Measurements from ENCODE around the gene KRTAP4-8. TPM values are rescaled to one million over a fixed set of nuclear protein-coding genes. Genes with fewer than 3 reads are reported as not detected.
A peak's percentile ranks its signal among the peaks of the same experiment; 100 is the strongest.
"Not testable (repeated sequence)": the region's sequence is repeated elsewhere in the genome, so short reads cannot be mapped to it uniquely, and the experiment has no call there.

KRTAP4-8 gene
- polyA plus RNA-seq (2013, experiment 1 of 2; ENCODE audit: insufficient read length) = not detected
- not detected for polyA plus RNA-seq (2013, experiment 2 of 2; ENCODE audit: insufficient read length)

GRCh38 chr17:41098042-41098441 lies at the start of gene KRTAP4-8:
Gene KRTAP4-8, minus strand, starts transcription at chr17:41098142. Its CDS starts 58 bp downstream, at chr17:41098084.
- DNase-seq = no peak

- DNase-seq = no peak
Measured at GRCh38 chr17:41145261-41145660, 47.3 kb upstream of the KRTAP4-8 start.

GRCh38 chr17:41144846-41145245 lies 46.9 kb upstream of the KRTAP4-8 start:
- no peak for DNase-seq

GRCh38 chr17:41141361-41141760 lies 43.4 kb upstream of the KRTAP4-8 start:
- DNase-seq = no peak

- peak; percentile 97 for DNase-seq
Measured at GRCh38 chr17:41140360-41141131, 42.6 kb upstream of the KRTAP4-8 start, which contains the start of gene KRTAP4-6. Gene KRTAP4-6, minus strand, starts transcription at chr17:41140544. Its CDS starts 57 bp downstream, at chr17:41140487.

GRCh38 chr17:41139865-41140264 lies 41.9 kb upstream of the KRTAP4-8 start:
- not testable (repeated sequence) for DNase-seq

GRCh38 chr17:41133880-41134735 lies 36.2 kb upstream of the KRTAP4-8 start:
- DNase-seq = peak; percentile 31

GRCh38 chr17:41131979-41132378 lies 34.0 kb upstream of the KRTAP4-8 start:
- DNase-seq = peak; percentile 40

GRCh38 chr17:41127371-41127770 lies 29.4 kb upstream of the KRTAP4-8 start:
- no peak for DNase-seq

GRCh38 chr17:41126412-41126811 lies 28.5 kb upstream of the KRTAP4-8 start:
- no peak for DNase-seq

GRCh38 chr17:41125064-41125463 lies 27.1 kb upstream of the KRTAP4-8 start:
- DNase-seq = no peak

- not testable (repeated sequence) for DNase-seq
Measured at GRCh38 chr17:41123991-41124371, 26.0 kb upstream of the KRTAP4-8 start, which contains the start of gene KRTAP4-12. Gene KRTAP4-12, minus strand, starts transcription at chr17:41124182. Its CDS starts 60 bp downstream, at chr17:41124122.

GRCh38 chr17:41123292-41123990 lies 25.5 kb upstream of the KRTAP4-8 start:
- DNase-seq = not testable (repeated sequence)

- DNase-seq = no peak
Measured at GRCh38 chr17:41121742-41122141, 23.8 kb upstream of the KRTAP4-8 start.

GRCh38 chr17:41119696-41120690 lies 22.1 kb upstream of the KRTAP4-8 start:
- peak; percentile 63 for DNase-seq

- DNase-seq = peak; percentile 42
Measured at GRCh38 chr17:41118721-41119120, 20.8 kb upstream of the KRTAP4-8 start.

- not testable (repeated sequence) for DNase-seq
Measured at GRCh38 chr17:41117846-41118386, 20.0 kb upstream of the KRTAP4-8 start, which contains the start of gene KRTAP4-11. Gene KRTAP4-11, minus strand, starts transcription at chr17:41118373. Its CDS starts 58 bp downstream, at chr17:41118315.

GRCh38 chr17:41116297-41116696 lies 18.4 kb upstream of the KRTAP4-8 start:
- peak; percentile 66 for DNase-seq

- DNase-seq = no peak
Measured at GRCh38 chr17:41111151-41111885, 13.4 kb upstream of the KRTAP4-8 start.
